HG02571 (cell line): Measurements from ENCODE around the gene NRP2.

Experiments
- ATAC-seq: cut with Tn5 transposase; IDR thresholded peaks from one replicate; pipeline ENCODE4 v1.9.1; 2021; ENCODE audit warnings: mild to moderate bottlenecking, moderate library complexity; ENCODE audit not compliant: unreplicated experiment

NRP2 gene

DNA sequence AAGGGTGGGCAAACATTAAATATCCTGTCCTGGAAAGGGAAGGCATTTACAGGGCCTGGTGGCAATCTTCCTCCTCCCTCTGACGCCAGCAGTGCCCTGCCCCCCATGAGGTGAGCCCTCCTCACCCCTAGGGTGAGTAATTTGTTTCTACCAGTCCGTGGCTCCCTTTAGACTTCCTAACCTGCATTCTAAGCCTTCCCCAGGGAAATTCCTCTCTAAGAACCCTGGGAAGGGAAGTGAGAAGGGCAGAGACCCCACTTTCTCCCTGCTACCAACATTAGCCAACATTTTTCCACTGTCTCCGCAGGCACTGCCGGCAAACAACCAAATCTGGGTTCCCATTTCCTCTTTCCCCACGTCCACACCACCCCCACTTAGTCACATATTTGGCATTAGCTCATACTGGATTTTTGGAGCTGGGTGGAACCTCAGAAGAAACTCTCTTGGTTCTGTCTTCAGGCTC, 69.3 kb downstream of the NRP2 start:
- no peak for ATAC-seq

- ATAC-seq: no peak
Observed at GRCh38 chr2:205752296-205752820, 70.1 kb downstream of the NRP2 start.

DNA sequence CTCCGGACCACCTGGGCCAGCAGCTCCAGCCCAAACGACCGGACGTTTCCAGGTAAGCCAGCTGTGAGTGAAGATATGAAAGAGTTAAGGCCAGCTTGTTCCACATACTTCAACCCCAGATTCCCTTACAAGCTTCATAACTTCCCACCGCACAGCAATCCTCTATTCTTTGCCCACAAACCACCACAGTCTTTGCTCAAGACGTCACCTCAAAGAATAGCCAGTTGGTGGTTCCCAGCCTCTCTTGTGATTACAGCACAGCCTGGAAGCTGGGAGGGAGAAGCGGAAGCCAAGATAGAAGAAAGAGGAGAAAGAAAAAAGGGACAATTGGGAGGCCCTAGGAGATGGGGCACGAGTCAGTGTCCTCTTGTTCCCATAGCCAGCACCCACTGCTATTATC, 70.6 kb downstream of the NRP2 start:
- no peak for ATAC-seq

DNA sequence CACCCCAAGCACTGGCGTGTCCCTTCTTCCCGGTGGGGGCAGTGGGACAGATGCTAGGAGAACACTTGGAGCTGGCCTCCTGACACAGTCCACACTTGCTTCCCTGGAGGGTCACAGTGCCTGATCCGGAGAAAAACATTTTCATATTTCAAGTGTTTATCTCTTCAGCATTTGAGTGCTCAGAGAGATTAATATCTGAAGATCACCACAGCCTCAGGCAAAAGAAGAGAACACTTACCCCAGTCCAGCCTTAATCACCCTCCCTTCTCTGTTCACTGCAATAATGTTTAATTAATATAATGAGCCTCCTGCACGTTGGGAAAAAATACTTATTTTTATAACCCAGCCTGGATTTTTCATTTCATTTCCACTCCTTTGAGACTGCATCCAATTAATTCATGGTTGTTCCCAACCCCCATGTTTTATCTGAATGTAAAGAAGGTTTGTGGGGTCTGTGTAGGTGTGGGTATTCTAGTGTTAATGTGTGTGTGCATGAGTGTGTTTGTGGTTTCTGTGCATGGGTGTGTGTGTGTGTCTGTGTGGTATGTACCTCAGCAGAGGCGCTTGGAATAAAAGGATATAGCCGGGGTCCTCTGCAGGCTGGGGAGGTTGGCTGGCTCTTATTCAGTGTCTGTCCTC, 72.1 kb downstream of the NRP2 start:
- no peak for ATAC-seq

DNA sequence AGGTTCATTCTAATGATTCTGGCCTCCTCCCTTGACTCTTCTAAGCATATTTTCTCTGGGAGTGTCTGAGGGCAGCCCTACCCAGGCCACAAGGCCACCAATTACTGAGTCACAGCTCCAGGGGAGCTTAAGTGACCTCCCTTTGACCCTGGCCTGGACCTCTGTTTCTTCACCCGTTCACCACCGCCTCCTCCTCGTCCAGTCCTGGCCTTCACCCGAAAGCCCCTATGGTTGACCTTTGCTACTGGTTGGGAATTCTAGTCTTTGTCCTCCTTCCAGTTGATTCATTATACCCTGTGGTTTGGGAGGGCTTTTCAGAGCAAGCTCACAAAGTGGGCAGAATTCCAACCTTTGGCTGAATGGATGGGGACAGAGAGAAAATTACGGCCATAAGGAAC, 72.6 kb downstream of the NRP2 start:
- ATAC-seq: no peak

DNA sequence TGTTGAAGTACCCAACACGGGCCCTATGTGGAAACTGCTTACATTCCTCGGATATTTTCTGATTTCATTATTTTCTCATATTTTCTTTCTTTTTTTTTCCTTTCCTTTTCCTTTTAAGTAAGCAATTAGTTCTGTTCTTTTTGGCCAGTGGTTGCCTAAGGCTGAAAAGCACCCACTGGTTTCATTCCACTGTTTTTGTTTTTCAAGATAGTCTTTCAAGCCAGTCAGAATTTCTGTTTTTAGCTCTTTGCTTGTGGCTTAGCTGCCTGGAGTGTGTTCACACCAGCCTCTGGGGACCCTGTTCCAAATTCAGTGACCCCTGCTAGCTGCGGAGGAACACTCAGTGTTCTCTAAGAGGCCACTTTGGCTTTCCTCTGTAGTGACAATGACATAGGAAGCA, 73.6 kb downstream of the NRP2 start:
- no peak for ATAC-seq

DNA sequence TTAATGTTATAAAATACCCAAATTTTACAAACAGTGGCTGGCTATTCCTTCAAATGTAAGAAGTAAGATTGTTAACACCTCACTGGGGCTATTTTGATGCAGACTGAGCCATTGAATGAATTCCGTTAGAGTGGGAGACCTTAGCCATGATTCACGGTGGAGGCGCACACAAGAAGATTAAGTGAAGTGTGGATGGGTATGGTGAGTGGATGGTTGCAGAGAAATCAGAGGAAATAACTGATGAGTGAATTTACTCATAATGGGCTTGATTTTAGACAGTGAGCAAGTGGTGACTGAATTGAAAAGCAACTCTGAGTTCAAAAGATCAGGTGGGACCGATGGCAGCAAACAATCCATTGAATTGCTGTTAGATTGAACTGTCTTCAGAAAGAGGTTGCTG, 75.0 kb downstream of the NRP2 start:
- ATAC-seq: no peak

DNA sequence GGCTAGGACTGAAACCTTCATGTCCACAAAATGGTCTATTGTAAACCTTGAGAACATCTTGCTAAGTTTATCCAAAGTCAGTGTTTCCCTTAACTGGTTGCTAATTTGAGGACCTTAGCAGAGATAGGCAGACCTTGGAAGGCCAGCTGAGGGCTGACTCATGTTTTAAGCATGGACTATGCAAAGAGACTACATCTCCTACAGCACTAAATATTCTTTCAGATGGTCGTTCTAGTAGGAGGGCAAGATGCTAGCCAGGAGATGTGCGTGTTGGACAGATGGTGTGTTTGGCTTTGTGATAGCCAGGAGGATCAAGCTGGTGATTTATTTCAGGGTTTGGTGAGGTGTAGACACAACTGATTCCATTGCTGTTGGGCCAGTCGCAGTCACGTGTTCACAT, 75.8 kb downstream of the NRP2 start:
- ATAC-seq: no peak

GRCh38 chr2:205758500-205758899, 76.2 kb downstream of the NRP2 start:
- no peak for ATAC-seq

DNA sequence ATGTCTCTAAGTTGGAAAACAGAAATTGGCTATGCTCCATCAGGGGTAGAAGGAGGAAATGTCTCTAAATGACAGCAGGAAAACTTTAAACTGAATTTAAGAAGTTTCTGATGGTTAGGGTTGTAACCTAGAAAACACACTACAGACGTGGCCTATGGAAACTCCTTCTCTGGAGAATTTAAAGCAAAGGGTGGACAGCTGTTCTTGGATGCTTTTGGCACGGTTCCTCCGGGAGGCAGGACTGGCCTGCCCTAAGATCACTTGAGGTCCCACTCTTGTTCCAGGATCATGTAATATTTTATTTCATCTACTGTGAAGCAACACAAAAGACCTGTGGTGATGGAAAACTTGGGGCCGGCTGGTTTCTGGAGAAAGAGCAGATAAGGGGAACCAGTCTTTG, 77.0 kb downstream of the NRP2 start:
- ATAC-seq: no peak

DNA sequence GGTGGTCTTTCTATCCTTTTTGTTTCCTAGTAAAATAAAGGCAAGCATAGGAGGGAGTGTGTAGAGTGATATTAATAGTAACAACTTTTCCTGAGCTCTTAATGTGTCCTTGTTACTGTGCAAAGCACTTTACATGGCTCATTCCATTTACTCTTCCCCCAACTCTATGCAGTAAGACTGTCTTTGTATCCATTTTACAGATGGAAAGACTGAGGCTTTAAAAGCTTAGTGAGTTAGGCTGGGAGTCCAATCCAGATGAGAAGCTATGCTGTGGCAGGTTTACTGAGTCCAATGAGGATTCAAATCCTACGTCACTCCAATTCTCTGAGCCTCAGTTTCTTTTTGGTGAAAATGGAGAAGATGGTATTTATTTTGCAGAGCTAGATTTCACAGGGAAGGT, 77.4 kb downstream of the NRP2 start:
- no peak for ATAC-seq

GRCh38 chr2:205760157-205760556, 77.9 kb downstream of the NRP2 start:
- ATAC-seq: no peak

DNA sequence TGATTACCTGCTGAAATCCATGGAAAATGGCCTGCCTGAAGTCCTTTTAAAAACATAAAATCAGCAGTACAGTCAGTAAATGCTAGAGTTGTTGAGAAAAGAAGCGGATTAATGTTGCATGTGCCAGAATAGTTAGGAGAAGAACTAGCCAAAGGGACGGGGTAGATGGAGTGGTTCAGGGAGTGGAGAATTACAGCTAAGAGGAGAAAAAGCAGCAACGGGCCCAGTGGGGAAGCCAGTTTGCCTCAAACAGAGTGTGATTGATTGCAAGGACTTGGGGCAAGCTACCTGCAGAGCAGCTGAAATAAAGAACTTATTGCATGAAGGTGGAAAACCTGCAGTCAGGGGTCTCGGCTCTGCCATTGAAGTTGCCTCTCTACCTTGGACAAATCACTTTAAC, 79.1 kb downstream of the NRP2 start:
- ATAC-seq: no peak

- no peak for ATAC-seq
Observed at GRCh38 chr2:205762881-205763280, 80.6 kb downstream of the NRP2 start.

DNA sequence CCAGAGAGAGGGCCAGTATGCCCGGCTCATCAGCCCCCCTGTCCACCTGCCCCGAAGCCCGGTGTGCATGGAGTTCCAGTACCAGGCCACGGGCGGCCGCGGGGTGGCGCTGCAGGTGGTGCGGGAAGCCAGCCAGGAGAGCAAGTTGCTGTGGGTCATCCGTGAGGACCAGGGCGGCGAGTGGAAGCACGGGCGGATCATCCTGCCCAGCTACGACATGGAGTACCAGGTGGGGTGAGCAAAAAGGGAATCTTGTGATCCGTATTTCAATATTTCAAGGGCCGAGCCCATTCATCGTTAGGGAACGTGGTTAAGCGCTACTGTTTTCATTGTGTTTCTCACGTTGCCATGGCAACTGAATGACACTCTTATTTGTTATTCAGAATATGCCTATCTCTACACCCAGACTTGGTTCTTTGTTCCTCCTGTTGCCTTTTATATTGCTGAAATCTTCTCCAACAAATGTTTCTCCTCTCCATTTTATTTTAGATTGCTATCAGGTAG, 81.5 kb downstream of the NRP2 start:
- ATAC-seq: no peak

GRCh38 chr2:205764270-205764746, 82.0 kb downstream of the NRP2 start:
- ATAC-seq: no peak

DNA sequence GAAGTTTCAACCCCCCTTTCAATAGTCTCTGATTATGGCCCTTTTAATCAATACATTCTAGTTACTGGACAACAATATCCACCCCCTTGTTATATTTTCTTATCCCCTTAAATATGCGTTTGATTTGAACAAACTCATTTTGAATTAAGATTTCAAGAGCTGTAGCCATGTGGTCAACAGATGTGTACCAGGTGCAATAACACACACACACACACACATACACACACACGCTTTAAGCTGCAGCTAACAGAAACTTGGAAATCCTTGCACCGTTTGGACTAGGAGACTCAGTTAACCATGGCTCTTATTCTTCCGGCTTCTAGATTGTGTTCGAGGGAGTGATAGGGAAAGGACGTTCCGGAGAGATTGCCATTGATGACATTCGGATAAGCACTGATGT, 82.8 kb downstream of the NRP2 start:
- ATAC-seq: no peak

DNA sequence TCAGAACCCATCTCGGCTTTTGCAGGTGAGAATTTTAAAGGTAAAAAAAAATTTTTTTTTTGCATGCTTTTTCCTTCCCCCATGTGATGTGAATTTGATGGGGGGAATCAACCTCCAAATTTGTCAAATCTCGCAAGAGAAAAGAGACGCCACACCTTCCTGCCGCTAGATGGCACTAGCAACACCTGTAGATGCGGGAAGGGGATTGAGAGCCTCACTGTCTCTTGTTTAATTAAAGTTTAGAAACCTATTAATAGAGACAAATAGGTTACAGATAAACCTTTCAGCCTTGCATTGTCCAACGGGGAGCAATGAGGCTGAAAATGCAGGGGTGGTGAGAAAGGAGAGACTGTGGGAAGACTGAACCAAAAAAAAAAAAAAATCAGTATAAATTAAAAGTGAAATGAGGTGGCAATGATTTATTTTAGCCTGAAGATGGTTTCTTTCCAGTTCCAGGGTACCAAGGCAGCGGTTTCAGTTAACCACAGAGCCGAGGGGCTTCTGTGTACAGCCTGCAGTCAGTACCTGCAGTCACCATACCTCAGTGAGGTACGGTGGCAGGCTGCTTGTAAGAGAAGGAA, 84.6 kb downstream of the NRP2 start:
- no peak for ATAC-seq

GRCh38 chr2:205767617-205768016, 85.3 kb downstream of the NRP2 start:
- ATAC-seq: no peak

DNA sequence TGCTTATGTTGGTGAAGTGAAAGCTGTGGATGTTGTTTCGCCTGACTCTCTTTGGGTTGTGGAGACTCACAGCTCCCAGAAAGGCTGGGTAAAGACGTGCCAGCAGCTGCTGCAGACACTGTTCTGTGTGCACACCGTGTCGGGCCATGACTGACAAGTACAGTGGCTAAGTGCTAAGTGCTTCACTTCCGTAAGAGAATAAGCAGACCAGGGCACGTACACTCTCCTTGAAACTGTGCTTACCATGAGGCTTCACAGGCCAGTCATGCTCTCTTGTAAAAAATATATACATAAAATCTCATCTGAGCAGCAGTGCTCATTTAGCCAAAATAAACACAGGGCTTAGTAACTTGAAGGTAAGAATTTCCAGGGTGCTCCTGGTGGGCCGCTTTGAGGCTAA, 86.0 kb downstream of the NRP2 start:
- no peak for ATAC-seq

DNA sequence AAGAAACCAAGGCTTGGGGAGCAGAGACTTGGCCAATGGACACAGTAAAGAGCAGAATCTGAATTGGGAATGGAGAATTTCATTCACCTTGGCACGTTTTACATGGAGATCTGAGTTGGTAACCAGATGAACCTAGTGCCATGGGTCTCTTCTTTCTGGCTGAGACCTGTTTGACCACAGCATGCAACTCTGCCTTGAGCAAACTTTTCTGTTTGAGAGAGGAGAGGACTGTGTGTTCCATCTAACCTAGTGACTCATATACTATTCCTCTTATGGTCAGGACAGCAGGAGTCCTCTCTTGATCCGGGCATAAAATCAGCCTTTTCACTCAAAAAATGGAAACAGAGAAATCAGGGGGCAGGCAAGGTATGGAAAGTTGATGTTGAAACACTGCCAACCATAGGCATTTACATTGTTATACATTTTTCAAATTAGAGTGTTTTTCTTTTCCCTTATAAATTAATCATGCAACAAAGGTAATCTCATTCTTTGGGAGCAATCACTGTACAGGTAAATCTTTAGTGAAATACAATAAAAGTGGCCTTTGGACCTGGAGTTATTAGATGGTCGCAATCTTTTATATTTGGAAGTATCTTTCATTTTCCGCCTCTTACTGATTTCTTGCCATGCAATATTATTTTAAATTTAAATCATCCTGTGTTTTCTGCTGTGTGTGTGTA, 86.7 kb downstream of the NRP2 start:
- no peak for ATAC-seq

DNA sequence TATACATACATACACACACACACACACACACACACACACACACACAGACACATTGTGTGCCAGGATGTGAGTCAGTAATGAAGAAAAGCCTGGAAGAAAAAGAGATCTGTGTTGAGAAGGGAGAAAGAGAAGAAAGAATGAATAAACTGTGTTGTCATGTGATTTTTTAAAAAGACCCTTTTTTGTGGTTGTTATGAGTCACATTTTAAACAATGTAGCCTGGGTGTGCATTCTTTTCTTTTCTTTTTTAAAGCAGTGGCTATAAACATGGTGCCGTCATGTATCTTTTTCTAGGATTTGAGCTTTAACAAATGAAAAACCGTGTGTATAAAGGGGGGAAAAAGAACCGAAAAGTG, 87.2 kb downstream of the NRP2 start:
- ATAC-seq: no peak
